22Rv1 (cell line): ENCODE data around the gene MOB2.

Source experiments
- H3K27ac ChIP-seq: fragments of 450-650 bp; 2 replicates; pipeline ENCODE4 v1.5.1; 2017
- ZFX ChIP-seq: fragments of 450-650 bp; IDR thresholded peaks from 2 replicates; pipeline ENCODE4 v1.6.1; 2017; ENCODE audit warnings: antibody characterized with exemption, borderline replicate concordance
- TF ChIP-seq, protein P1 (sequence below): fragments of 450-650 bp; IDR thresholded peaks from 2 replicates; pipeline ENCODE4 v1.5.1; 2017; ENCODE audit warnings: mild to moderate bottlenecking

Gene MOB2

DNA sequence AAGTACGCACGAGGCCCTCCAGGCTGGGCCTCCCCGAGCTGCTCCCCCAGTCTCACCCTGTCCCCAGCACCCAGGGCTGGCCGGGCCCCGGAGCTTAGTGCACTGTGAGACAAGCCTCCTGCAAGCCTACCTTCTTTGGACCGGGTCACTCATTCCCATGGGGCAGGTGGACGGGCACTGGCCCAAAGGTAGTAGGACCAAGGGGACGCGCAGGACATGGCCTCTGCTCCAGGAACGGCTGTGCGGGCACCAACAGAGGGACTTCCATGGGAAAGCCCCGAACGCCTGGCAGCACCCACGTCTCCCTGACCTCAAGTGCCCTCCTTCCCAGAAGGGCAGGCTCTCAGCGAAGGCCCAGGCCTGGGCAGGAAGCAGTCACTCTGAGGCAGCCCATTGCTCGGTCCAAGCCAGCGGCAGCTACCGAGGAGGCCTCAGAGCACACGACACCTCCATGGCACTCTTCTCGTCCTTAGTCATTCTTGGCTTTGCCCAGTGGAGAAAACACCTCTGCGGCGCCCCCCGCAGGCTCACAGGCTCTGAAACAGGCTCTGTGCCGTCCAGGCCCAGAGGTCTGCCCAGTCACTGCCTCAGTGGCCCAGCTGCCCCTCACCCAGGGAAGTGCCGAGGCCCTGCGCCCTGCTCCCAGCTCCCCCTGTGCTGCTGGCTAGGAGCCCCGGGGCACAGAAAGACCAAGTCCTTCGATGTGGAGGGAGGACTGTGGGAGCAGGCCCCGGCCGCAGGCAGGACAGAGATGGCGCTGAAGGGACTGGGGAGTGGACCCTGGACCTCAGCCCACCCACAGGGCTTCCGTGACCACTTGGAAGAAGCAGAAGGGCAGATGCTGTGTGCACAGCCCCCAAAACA, 3.8 kb downstream of the MOB2 start:
- H3K27ac ChIP-seq: no peak overlapping the region
- TF ChIP-seq, protein P1, sequence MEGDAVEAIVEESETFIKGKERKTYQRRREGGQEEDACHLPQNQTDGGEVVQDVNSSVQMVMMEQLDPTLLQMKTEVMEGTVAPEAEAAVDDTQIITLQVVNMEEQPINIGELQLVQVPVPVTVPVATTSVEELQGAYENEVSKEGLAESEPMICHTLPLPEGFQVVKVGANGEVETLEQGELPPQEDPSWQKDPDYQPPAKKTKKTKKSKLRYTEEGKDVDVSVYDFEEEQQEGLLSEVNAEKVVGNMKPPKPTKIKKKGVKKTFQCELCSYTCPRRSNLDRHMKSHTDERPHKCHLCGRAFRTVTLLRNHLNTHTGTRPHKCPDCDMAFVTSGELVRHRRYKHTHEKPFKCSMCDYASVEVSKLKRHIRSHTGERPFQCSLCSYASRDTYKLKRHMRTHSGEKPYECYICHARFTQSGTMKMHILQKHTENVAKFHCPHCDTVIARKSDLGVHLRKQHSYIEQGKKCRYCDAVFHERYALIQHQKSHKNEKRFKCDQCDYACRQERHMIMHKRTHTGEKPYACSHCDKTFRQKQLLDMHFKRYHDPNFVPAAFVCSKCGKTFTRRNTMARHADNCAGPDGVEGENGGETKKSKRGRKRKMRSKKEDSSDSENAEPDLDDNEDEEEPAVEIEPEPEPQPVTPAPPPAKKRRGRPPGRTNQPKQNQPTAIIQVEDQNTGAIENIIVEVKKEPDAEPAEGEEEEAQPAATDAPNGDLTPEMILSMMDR: peak; percentile 22
- no peak for TF ChIP-seq ZFX

DNA sequence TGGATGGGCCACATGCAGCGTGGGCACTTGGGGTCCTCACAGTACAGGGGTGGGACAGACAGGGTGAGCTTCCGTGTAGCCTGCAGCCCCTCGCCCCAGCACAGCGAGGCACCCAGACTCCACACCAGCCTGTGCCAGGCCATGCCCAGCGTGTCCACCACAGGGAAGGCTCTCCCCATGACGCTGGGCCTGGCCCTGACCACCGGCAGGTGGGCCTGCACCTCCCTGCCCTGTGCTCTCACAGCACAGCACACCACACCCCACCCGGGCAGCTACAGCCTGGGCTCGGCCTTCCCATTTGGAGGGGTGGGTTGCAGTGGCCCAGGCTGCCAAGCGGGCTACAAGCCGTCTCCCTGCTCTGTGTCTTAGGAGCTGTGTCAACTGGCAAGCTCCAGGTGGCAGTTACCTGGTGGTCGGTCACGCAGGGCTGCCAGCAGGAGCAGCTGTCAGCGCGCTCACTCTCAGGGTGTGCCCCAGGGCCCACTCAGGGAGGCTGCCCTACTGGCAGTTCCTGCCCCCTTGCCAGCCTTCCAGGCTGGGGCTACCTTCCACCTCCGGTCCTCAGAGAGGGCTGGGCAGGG, 4.6 kb downstream of the MOB2 start:
- no peak overlapping the region for H3K27ac ChIP-seq
- TF ChIP-seq ZFX: no peak
- TF ChIP-seq, protein P1: no peak

DNA sequence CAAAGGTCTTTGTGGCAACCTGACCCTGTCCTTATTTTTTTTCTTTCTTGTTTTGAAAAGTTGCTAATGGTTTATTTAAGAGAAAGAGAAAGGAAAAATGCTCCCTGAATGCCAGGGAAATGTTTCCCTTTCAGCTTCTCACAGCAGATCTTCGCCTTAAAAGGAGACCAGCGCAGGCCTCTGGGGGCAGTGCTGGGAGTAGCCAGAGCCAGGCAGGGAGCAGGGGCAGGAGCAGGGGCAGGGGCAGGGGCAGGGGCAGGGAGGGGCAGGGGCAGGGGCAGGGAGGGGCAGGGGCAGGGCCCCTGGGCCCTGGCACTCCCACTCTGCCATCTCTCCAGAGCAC, 5.1 kb downstream of the MOB2 start:
- no peak overlapping the region for H3K27ac ChIP-seq

DNA sequence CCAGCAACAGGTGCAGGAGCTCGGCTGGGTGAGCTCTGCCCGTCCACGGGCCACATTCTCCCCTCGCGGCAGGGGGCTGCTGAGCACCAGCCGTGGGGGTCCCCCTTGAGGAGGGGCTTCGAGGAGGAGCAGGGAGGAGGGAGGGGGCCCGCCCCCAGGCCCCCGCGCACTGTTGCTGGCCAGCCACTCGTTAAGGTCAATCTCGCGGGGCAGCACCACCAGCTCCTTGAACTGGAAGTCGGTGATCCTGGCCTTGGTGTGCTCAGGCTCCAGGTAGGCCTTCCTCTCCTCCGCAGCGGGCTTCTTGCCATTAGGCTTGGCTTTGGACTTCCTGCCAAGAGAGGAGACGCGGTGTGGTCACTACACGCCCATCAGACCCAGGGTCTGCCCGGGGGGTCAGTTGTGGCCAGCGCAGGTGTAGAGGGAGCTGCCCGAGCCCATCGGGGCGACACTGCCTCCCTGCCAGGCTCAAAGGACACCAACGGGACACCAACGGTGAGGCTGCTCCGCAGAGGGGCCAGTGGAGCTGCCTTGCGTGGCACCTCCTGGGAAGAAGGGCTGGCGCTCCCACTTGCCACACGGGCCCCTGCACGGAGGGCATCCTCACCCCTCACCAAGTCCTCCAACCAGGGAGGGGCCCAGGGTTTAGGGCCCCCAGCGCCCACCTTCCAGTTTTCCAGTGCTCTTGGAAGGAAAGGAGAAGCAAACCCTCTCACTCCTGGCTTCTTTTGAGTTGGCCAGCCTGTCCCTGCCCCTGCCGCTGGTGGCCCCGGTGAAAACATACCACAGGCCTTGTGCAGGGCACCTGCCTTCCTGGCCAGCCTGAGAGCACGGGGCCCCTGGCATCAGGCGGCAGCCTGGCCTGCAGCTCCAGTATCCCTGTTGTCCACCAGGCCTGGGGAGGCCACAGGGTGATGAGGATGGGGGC, 5.8 kb downstream of the MOB2 start:
- no peak overlapping the region for H3K27ac ChIP-seq
- TF ChIP-seq, protein P1: no peak

More for the DNA sequence above, 5.1 kb downstream of the MOB2 start:
- no peak for TF ChIP-seq ZFX
- TF ChIP-seq, protein P1: no peak

DNA sequence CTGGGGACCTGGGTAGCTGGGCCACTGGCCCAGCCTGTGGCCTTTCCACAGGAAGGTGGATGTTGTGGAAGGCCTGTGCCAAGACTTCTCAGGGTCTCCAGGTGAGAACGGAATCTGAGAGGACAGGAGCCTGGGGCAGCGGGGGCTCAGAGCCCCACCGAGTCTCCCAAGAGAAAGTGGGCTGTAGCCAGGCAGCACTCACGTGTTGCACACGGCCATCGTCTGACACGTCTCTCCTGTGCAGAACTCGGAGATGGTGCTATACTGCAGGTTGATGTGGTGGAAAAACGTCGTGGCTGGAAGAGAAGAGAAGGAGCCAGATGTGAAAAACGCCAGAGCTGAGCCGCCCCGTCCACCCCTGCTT, 6.4 kb downstream of the MOB2 start:
- no peak overlapping the region for H3K27ac ChIP-seq
- TF ChIP-seq, protein P1: no peak
- no peak for TF ChIP-seq ZFX

DNA sequence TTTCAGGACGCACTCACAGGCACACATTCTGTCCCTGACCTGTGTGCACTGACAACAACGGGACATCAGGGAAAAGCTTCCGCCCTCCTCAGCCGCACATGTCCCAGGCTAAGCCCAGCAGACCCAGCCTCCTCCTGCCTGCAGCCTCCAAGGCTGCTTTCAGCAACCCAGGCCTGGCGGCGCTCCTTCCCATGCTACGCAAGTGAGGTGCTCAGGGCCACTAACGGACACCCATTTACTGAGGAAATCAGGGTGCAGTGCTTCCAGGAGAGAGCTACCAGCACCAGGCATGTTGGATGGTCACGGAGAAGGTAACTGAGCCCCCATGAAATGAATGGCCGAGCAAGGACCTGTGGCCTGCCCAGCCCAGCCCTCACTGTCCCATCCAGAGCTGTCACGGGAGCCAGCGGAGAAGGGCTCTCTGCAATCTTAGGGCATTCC, 6.9 kb downstream of the MOB2 start:
- TF ChIP-seq, protein P1: no peak
- no peak for TF ChIP-seq ZFX
- H3K27ac ChIP-seq: no peak overlapping the region
